ENCODE data around the gene LIG3. TPM values are rescaled to one million over a fixed set of nuclear protein-coding genes. Genes with fewer than 3 reads are reported as not detected.
"Not testable (repeated sequence)": the region's sequence is repeated elsewhere in the genome, so short reads cannot be mapped to it uniquely, and the experiment has no call there.

LIG3 gene
- total RNA-seq, result 79.0 TPM

DNA sequence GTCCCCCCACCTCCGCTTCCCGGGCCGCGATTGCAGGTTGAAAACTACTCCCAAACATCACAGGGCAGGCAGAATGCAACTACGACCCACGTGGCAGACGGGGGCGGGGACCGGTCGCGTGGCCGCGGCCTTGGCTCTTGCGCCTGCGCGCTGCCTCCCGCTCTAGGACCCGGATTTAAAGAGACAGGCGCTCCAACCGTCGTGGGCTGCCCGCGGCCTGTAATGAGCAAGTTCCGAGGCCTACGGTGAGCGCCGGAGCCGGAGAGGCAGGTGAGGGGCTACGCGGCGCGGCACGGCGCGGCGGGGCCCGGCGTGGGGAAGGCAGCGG, at the start of gene LIG3:
Gene LIG3, plus strand, starts transcription at position 160 of the 328 bp plus-strand sequence. CDS start 2,494 bp downstream, outside the sequence.
- peak; percentile 96 for DNase-seq (ENCODE audit: low spot score)

DNA sequence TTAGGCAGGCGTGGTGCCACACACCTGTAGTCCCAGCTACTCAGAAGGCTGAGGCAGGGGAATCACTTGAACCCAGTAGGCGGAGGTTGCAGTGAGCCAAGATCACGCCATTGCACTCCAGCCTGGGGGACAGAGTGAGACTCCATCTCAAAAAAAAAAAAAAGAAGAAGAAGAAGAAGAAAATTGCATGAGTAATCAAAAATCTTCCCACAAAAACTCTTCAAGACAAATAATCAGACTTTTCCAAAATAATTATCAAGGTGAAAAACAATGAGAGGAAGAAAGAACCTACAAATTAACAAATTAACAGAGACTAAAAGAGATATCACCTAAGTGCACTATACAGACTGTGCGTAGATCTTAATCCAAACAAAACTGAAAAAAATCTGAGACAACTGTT, 29.5 kb upstream of the LIG3 start:
- DNase-seq (ENCODE audit: low spot score), result not testable (repeated sequence)

DNA sequence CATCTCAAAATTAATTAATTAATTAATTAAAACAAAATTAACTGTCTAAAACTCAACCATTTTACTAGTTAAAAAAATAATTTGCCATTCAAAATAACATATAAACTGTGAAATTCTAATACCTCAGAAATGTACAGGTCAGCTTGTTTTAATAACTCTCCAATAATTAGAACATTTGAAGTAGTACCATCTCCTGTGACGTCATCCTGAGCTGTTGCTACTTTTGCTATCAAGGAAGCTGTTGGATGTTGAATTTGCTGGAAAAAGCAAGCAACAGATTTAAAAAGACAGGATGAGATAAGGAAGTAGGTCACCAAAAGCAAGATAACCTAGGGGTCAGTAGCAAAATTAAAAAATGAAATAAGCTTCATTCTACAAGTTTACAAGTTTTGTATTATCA, 21.9 kb upstream of the LIG3 start:
- DNase-seq (ENCODE audit: low spot score), result no peak

DNA sequence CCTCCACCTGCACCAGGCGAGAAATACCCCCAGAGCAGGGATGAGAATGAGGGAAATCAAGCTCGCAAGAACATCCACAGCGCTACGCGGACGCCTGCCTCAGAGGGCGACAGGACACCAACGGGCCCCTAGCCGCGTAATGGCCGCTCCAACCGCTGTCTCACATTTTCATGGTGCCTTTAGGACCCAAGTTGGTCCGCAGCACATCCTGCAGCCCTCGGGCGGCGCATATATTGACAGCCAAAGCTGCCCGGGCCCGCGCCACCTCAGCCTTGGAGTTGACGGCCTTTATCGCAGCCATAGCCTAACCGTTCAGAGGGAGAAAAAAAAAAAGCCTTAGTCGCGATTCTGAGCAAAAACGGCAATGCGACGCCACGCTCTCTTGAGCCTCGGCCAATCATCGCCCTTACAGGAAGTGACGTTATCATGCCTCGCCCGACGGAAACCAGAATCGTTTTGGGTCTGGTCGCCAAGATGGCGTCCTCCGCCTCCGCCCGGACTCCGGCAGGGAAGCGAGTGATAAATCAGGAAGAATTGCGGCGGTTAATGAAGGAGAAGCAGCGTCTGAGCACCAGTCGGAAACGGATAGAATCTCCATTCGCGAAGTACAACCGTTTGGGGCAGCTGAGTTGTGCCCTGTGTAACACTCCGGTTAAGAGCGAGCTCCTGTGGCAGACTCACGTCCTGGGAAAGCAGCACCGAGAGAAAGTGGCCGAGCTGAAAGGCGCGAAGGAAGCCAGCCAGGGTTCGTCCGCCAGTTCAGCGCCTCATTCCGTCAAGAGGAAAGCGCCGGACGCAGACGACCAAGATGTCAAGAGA, 19.0 kb upstream of the LIG3 start, which contains the start of the genes CCT6B and ZNF830:
Gene CCT6B, minus strand, starts transcription at position 368 of the 819 bp plus-strand sequence. Its CDS starts 67 bp downstream, at position 301.
Gene ZNF830, plus strand, starts transcription at position 448 of the 819 bp plus-strand sequence. Its CDS starts 27 bp downstream, at position 475.
- peak; percentile 95 for DNase-seq (ENCODE audit: low spot score)

DNA sequence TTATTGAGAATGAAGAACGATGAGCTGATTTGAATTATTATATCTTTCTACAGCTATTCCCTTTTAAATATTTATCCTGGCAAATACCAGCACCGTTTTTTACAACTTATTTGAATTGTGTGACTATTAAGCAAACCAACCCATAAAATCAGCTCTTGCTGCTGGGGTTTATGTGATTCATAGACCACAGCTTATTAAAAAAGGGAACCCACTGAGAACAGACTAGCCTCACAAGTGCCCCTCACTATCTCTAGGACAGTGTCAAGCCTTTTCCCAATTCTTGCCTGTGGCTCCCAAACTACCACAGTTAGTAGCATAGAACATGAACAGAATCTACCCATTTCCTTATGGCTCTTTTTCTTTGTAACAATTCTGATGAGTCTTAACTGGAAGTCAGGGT, 6.1 kb upstream of the LIG3 start:
- no peak for DNase-seq (ENCODE audit: low spot score)

DNA sequence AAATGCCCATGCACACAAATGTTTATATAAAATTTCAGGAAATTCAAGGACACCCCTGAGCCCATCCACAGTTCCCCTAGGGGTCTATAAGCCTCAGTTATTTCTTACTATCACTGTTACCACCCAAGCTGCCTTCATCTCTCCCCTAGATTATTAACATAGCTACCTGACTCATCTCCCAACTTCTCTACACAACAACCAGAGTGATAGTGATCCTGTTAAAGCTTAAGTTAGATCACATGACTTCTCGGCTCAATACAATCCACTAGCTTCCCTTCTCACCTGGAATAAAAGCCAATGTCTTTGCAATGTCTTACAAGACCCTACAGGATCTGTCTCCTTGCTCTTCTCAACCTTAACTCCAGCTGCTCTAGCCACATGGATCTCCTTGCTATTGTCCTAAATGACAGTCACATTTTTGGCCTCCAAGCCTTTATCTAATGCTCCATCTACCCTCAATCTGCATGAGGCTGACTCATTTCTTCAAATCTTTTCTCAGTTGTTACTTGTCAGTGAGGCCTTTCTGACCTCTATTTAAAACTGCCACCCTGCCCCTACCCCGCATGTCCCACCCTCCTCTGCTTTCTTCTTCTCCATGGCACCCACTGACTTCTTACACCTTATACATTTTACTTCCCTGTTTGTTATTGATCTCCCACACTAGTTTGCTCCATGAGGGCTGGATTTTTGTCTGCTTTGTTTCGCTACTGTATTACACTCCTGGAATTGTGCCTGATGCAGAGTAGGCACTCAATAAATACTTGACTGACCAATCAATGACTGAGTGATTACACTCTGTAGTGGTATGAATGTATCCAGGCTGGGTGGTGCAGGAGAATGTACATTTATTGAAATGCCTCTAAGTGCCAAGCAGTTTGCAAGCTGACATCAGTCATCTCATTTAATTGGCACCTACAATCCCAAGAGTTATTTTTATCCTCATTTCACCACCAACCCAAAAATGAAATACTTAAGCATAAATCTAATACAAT, 5.2 kb upstream of the LIG3 start:
- no peak for DNase-seq (ENCODE audit: low spot score)

DNA sequence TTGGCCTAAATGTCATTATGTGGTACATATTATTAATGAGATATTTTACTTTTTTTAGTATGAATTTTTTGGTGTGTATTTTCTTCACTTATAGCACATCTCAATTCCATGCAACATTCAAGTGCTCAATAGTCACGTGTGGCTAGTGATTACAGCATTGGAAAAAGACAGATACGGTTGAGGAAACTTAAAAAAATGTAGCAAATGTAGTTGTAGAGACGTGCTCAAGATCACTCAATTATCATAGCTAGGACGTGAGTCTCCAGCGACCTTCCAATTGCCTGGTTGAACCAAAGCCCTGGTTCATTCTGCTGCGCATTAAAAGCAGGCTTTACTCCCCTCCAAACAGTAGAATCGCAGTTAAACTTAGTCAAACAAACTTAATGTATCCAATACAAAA, 1.2 kb upstream of the LIG3 start:
- no peak for DNase-seq (ENCODE audit: low spot score)

DNA sequence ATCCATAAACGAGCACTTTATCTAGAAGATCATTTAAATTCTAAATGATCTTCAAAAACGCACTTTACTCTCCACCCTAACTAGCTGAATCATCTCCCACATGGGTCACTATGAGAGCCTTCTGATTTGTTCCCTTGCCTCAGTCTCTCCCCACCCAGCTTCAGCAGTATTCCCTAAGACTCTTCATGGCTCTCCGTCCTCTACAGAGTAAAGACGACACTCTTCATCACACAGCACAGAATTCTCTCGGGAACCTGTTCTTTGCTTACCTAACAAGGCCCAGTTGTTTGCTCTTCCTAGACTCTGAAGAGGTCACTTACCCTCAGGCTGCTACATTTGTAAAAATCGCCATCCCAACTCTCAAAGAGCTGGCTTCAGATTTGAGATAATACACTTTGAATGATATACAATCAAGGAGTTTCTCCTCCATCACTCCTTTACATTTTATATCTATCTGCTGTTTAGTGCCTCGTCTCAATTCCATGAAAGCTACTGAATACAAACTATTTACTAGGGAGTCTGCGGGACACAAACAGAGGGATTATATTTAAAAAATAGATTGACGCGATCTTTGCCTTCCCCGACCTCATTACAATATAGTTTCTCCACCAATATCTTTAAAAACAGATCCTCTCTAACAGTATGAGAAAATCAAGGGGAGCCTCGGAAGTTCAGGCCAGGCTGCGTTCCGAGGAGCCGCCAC, 511 bp upstream of the LIG3 start:
- DNase-seq (ENCODE audit: low spot score), result no peak

DNA sequence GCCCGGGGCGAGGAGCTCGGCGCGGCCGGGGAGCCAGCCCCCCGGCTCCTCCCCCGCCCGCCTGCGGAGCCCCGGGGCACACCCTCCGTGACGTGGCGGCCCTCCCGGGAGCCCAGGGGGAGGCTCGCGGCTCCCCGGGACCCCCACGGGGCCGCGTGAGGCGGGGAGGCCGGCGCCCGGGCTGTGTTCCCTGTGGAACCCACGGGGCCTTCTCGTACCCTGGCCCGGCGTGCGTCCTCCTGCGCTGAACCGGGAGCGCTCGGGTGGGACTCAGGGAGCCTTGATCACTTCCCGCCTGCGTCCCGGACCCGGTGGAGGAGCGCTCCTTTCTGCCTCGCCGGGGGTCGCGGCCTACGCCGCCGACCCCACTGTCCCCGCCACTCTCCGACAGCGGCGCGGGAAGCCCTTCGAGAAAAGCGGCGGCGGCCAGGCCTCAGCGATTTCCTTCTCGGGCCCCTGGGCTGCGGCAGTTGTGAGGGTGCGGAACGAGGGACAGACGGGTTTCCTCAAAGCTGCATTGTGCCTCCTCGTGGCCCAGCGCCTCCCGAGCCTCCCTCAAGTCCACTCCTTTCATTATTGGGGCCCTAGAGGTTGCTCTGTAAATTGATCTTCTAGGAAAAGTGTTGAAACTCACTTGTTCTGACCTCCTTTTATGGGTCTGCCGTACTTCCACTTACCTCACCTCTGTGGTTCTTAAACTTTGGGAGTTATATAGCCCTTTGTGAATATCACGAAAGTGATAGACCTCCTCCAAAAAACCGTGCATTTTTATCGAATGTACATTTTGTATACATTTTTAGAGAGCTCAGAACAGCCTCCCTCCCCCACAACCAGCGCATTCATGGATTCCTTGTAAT, 597 bp downstream of the LIG3 start:
- peak; percentile 72 for DNase-seq (ENCODE audit: low spot score)

DNA sequence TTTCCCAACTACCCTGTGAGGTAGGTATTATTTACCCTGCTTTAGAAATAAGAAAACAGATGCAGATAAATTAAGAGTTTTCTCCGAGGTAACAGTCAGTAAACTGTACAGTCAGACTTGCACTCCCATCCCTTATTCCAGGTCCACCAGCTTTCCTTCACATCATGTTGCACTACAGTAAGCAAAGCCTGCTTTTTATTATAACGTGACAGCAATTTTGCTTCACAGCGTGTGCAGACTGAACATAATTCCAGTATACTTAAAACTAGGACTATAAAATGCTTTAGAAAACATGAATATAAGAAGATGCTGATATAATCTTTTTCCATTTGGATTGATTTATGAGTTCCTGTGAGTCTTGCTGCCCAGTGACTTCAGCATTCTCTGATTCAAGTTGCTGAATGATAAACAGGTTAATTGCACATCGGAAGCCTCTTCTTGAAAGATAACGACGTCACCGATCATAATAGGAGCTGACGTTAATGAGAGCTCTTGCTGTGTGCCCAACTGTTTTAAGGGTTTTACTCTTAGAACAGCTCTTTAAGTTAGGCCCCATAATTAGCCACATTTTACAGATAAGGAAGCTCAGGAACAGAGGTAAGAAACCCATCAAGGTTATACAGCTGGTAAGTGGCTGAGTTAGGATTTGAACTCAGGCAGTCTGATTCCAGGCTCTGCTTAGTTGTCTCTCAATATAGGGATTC, 1.4 kb downstream of the LIG3 start:
- no peak for DNase-seq (ENCODE audit: low spot score)

DNA sequence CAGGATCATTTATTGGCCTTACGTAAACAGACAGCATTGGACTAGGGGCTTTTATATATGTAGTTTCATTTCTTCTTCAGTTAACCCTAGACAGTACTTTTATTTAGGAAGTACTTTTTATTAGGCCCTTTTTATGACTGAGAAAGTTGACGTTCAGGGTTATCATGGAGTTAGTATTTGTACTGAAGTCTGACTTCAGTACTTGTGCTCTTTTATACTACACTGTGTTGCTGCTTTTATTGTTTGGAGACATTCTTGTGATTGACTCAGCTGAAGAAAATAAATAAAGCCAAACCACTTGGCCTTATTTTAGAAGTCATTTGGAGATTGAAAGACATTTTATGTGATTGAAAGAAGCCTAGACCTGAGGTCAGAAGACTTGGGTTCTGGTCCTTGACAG, 6.9 kb downstream of the LIG3 start:
- no peak for DNase-seq (ENCODE audit: low spot score)

DNA sequence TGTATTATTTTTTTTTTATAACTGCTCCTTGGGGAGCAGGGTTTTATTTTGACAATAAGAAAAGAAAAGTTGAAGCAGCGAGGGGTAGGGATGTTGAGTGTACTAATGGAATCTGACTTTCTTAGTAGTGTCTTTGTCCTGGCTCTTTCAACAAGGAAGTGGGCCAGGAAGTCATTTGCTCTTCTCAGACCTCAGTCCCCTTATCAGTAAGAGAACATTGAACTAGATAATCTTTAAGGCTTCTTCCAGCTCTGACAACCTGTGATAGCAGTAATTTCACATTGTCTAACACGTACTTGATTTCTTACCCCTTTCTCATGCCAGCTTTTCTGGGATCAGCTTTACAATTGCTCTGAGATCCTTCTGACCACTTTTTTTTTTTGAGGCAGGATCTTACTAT, 8.3 kb downstream of the LIG3 start:
- no peak for DNase-seq (ENCODE audit: low spot score)

DNA sequence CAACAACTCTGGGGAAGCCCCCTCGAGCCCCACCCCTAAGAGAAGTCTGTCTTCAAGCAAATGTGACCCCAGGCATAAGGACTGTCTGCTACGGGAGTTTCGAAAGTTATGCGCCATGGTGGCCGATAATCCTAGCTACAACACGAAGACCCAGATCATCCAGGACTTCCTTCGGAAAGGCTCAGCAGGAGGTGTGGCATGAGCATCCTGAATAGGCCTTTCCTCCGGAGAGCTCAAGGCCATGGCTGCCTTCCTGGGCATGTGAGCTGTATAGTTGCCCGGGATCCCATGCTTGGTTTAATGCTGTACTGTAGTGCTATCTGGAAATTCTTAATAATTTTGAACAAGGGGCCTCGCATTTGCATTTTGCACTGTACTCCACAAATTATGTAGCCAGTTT, 9.2 kb downstream of the LIG3 start:
- no peak for DNase-seq (ENCODE audit: low spot score)

DNA sequence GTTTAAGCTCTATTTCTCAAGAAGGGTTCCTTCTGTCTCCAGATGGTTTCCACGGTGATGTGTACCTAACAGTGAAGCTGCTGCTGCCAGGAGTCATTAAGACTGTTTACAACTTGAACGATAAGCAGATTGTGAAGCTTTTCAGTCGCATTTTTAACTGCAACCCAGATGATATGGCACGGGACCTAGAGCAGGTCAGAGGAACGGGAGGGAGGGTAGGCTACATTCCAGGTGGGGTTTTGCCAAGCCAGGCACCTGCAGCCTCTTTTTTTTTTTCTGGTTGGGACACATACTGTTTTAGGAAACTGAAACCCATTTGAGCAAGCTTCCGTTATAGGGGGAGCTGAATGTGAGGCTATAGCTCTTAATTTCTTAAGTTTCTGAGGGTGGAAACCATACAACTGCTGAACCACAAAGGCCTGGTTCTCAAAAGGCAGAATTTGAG, 10.6 kb downstream of the LIG3 start:
- no peak for DNase-seq (ENCODE audit: low spot score)

DNA sequence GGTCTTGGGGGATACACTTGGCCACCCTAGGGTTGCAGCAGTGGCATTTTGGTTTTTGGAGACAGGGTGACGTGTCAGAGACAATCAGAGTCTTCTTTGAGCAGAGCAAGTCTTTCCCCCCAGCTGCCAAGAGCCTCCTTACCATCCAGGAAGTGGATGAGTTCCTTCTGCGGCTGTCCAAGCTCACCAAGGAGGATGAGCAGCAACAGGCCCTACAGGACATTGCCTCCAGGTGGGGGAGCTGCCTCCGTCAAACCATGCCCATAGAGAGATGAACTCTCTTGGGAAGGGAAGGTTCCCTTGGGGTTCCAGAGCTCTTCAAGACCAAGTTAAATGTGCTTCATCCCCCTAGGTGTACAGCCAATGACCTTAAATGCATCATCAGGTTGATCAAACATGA, 11.3 kb downstream of the LIG3 start:
- DNase-seq (ENCODE audit: low spot score), result no peak

DNA sequence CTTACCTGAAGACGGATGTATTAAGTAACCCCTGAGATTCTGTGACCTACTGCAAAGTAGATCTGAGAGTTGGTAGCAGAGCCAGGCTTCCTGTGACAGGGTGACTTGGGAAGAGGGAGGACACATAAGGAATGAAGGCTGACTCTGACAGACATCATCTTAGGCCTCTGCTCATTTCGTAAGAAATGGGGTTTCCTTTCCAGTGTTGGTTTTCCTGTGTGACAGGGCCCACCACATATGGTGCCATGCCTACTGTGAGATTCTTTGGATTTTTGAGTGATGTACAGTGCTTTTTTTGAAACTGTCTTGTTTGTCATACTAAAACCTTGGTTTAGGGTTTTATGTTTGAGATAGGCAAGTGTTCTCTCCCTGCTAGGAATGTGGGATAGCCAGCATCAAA, 12.7 kb downstream of the LIG3 start:
- DNase-seq (ENCODE audit: low spot score), result no peak

DNA sequence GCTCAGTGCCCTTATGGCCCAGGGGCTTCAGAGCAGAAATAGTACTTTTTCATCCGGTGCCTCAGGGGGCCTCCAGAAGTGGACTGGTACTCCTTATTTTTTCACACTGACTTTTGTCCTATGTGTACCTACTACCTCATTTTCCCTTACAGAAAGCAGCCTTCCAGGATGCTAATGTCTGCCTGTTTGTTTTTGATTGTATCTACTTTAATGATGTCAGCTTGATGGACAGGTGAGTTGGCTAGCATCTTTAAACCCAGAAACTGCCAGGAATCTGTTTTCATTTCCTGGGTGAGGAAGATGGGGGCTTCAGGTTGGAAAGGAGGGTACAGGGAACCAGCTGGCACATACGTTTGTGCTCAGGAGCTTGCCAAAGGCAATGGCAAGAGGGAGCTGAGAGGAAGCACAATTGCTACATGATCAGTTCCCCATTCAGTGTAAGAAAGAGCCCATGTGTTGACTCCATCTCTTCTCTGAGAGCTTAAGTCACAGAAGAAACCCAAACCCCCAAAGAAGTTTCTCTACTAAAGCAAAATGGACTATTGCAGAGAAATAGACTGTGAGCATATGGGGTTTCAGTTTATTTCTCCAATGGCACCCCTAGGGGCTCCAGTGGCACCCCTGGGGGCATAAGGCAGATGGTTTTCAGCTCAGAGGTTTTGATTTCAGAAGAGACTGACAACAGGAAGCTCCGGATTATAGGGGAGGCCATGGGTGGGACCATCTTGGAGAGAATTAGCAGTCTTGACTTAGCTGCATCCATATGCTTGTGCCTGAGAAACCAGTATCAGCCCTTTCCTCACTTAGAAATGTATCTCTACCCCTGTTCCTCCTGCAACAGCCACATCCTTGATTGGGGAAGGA, 16.3 kb downstream of the LIG3 start:
- DNase-seq (ENCODE audit: low spot score), result no peak

DNA sequence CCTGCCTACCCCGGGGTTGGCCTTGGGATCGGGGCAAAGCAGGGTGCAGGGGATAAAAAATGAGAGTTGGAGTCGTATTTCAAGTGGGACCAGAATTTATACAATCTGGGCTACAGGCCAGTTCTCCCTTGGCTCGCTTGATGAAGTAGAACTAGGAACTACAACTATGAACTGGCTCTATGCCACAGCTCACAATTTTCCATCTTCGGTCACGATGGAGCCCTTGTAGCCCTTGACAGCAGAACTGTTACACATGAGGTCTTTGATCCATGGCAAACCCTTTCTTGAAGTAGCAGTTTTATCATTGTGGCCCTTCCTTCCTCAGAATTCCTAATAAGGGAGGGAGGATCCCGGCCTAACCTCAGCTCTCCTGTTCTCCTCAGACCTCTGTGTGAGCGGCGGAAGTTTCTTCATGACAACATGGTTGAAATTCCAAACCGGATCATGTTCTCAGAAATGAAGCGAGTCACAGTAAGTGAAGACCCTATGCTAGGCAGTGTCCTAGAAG, 17.1 kb downstream of the LIG3 start:
- DNase-seq (ENCODE audit: low spot score), result peak; percentile 89

DNA sequence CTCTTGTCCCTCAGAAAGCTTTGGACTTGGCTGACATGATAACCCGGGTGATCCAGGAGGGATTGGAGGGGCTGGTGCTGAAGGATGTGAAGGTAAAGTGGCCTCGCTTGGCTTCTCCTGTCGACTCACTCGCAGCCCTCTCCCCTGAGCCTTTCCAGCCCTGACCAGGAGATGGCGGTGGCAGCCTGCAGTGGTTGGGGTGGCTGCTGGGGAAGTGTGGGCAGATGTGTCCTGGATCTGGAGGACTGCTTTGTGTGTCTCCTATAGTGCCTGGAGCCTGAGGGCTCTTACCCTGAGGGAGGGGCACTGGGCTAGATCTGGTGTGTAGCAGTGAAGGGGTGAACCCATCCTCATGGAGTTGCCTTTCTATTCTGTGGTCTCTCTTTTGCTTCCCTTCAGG, 17.9 kb downstream of the LIG3 start:
- peak; percentile 73 for DNase-seq (ENCODE audit: low spot score)

All from ureter (tissue), 1 donor.